Lower leg skin (tissue), 3 donors: ENCODE measurements around the gene VPS4A.

Experiments used
- POLR2A ChIP-seq, 2 donors: fragments of 450-650 bp; IDR thresholded peaks; one replicate each; pipeline ENCODE4 v1.6.1; 2016 to 2017; ENCODE audit warnings: antibody characterized with exemption in 2 of 2, mild to moderate bottlenecking in 1 of 2, moderate library complexity in 1 of 2
- TF ChIP-seq, protein P1 (sequence below), 3 donors: fragments of 450-650 bp; IDR thresholded peaks; one replicate each; pipeline ENCODE4 v1.5.1; 2016; ENCODE audit warnings: antibody characterized with exemption in 3 of 3, mild to moderate bottlenecking in 3 of 3, moderate library complexity in 2 of 3

DNA sequence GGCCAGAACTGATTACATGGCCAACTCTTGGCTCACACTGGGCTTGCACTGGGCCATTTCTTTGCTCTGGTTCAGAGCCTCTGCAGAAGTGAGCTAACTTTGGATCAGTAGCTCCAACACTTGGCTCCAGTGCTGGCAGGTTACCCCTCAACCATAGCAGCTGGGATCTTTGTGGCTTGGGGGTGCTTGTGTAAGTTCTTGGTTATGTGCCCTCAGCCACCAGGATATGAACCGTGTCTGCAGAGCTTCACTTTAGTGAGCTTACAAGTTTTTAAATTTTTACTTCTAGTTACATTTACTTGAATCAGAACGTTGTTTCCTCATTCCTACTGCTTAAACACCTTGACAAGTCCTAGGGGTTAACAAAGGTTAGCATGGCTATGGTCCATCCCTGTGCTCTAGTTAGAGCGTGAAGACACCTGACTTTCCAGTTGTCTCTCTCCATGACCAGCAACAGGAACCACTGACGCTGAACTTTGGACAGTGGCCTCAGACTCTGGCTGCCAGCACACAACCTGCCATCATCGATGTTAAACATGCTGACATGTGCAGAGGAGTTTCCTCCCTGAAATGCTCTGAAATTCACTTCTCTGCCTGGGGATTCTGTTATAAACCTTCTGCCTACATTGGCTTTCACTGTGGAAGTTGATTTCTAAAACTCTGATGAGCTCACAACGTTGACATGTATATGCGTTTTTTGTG is 15.2 kb downstream of the VPS4A start:
- TF ChIP-seq, protein P1, sequence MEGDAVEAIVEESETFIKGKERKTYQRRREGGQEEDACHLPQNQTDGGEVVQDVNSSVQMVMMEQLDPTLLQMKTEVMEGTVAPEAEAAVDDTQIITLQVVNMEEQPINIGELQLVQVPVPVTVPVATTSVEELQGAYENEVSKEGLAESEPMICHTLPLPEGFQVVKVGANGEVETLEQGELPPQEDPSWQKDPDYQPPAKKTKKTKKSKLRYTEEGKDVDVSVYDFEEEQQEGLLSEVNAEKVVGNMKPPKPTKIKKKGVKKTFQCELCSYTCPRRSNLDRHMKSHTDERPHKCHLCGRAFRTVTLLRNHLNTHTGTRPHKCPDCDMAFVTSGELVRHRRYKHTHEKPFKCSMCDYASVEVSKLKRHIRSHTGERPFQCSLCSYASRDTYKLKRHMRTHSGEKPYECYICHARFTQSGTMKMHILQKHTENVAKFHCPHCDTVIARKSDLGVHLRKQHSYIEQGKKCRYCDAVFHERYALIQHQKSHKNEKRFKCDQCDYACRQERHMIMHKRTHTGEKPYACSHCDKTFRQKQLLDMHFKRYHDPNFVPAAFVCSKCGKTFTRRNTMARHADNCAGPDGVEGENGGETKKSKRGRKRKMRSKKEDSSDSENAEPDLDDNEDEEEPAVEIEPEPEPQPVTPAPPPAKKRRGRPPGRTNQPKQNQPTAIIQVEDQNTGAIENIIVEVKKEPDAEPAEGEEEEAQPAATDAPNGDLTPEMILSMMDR (IDR thresholded peaks at IDR 0.05): no peak
- TF ChIP-seq POLR2A (IDR thresholded peaks at IDR 0.05): no peak
